GM10266 (cell line): ENCODE results near the gene GADL1.

Source experiments
- DNase-seq: peaks from one replicate; pipeline ENCODE4 v3.0.0; 2012; ENCODE audit errors: extremely low spot score
- TF ChIP-seq, protein P1 (sequence below): IDR thresholded peaks from 2 replicates; pipeline ENCODE4 v1.5.1; 2012; ENCODE audit warnings: mild to moderate bottlenecking, low read depth; ENCODE audit not compliant: control insufficient read depth, insufficient read depth; ENCODE audit errors: missing control alignments

GADL1 gene

DNA sequence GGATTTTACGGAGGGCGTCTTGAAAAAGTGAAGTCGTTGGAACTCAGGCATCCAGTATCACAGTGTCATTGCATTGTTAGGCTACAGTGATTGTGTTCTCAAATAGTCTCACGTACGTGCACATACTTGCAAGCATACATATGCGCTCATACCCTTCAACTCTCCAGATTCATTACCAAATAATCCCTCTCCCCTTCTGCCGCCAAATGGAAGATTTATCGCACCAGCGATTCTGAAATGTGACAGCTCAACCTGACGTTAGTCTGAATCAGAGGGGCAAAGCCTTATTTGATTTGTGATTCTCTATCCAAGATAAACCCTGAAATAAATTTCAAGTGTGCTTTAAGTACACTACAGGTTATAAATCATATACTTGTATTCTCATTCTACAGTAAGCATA is 119.4 kb downstream of the GADL1 start:
- TF ChIP-seq, protein P1, sequence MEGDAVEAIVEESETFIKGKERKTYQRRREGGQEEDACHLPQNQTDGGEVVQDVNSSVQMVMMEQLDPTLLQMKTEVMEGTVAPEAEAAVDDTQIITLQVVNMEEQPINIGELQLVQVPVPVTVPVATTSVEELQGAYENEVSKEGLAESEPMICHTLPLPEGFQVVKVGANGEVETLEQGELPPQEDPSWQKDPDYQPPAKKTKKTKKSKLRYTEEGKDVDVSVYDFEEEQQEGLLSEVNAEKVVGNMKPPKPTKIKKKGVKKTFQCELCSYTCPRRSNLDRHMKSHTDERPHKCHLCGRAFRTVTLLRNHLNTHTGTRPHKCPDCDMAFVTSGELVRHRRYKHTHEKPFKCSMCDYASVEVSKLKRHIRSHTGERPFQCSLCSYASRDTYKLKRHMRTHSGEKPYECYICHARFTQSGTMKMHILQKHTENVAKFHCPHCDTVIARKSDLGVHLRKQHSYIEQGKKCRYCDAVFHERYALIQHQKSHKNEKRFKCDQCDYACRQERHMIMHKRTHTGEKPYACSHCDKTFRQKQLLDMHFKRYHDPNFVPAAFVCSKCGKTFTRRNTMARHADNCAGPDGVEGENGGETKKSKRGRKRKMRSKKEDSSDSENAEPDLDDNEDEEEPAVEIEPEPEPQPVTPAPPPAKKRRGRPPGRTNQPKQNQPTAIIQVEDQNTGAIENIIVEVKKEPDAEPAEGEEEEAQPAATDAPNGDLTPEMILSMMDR = no peak
- DNase-seq = no peak

DNA sequence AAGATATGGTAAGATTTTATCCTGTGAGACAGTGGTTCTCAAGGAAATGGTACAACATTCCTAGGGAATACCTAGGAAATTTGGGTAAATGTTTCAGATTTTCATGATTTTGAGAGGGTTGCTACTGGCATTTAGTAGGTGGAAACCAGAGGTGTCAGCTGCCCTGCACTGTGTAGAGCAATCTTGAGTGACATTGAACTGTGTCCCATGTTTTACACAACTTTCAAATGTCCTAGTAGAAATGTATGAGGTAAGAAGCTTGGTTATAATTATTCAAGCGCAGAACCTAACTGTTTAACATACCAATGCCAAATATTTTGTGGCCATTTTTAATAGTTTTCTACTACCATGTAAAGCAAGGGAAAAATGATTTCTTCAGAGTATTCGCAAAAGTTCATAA is 120.4 kb downstream of the GADL1 start:
- DNase-seq = no peak
- TF ChIP-seq, protein P1 = no peak

DNA sequence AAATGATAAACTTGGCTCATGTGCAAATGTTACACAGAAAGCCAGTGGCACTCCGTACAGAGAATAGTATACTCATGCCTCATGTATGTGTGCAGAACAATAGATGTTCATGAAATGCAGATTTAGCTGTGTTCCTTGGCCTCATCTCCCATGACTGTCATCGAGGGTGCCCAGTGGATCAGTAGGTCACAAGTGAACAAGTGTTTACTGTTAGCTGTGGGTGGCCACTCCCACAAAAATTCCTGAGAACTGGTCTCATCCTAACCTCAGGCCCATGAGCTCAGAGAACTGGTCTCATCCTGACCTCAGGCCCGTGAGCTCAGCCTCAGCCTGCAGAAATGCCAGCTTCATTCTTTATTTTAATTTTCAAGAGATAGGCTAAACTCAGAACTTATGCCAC is 124.1 kb downstream of the GADL1 start:
- no peak for DNase-seq
- TF ChIP-seq, protein P1 = no peak

DNA sequence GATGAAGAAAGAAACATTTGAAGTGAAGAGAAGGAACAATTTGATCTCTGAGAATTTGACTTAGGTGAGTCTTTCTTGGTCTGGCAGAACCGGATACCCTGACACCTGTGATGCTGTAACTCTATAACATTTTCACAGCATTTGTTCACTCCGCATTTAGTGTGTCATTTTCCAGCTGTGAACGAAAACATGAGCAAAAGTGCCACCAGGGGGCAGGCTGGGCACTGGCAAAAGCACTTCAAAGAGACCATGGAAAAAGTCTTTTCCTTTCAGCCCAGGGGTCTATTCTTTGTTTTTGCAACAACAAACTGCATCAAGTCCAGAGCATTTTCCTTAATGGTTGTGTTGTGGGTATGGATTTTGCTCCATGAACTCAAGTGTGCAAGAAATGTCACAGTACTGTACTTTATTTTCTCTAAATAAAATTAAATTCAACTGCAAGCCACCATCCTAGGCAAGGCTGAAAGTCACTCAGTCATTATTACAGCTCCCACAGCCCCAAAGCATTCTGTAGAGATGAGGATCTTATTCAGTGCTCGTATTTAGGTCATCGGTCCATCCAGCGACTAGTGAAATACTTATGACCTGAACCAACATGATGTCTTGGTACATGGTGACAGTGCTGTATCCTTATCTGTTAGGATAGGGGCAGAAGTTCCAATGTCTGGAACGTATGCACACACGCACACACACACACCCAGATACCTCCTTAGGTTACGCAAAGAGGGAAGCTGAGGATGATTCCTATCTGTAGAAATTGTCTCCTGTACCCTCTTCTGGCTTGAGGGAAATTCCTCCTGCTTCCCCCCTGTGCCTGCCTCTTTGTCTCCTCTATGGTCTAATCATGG is 125.5 kb downstream of the GADL1 start:
- TF ChIP-seq, protein P1 = peak; percentile 83
- peak; percentile 37 for DNase-seq

DNA sequence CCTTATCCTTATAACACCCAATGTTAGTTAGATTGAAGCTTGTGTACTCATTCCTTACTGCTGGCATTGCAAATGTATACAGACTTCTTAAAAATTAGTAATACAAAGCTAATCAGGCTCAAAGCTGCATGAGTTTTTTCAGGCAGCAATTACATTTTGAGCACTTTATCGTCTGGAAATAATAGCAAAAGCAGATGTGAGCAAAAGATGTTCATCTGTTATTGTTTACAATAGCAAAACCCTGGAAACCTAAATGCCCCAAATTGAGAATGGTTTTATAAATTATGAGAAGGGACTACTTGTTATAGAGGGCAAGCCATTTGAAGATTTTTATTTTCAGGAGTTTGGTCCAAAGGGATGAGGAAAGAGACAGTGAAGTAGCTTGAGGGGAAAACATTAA is 126.4 kb downstream of the GADL1 start:
- DNase-seq = no peak
- TF ChIP-seq, protein P1 = no peak

DNA sequence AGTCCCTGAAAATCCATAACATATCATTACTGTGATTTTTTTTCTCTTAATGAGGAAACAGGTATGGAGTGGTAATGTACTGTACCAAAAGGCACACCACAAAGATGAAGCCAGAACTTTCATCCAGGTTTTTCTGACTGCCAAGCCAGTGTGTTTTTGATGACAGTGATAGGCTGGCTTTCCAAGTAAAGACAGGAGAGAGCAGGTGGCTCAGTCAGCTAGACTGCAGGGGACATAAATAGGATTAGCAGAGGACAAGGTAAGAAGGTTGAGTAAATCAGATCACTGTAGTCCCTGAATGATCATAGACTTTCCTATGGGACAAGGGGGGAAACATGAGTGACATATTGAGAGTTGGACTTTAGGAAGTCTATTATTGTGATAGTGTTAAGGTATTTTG is 127.9 kb downstream of the GADL1 start:
- DNase-seq = no peak
- TF ChIP-seq, protein P1 = no peak

DNA sequence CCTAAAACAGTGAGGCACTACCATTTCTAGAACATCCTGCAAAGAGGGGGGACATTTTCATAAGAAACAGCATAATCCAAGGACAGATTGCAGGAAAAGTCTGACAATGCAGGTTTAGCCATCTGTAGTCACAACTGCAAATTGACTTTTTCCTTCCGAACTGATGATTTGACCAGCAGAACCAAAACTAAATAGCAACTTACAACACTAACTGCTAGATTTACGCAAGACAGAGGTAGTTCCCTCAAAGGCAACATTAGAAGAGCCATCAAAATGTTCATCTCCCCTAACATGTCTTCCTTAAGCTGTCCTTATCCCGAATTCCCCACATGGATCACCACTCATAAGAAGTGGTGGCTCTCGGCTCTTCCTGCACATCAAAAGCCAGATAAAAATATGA is 129.6 kb downstream of the GADL1 start:
- no peak for DNase-seq
- TF ChIP-seq, protein P1 = no peak
